ENCODE data around the gene TAF5L. TPM values are rescaled to one million over a fixed set of nuclear protein-coding genes. Genes with fewer than 3 reads are reported as not detected.

Gene TAF5L
- total RNA-seq, 2 experiments from 2014 or later = 30.3 to 32.9 TPM

DNA sequence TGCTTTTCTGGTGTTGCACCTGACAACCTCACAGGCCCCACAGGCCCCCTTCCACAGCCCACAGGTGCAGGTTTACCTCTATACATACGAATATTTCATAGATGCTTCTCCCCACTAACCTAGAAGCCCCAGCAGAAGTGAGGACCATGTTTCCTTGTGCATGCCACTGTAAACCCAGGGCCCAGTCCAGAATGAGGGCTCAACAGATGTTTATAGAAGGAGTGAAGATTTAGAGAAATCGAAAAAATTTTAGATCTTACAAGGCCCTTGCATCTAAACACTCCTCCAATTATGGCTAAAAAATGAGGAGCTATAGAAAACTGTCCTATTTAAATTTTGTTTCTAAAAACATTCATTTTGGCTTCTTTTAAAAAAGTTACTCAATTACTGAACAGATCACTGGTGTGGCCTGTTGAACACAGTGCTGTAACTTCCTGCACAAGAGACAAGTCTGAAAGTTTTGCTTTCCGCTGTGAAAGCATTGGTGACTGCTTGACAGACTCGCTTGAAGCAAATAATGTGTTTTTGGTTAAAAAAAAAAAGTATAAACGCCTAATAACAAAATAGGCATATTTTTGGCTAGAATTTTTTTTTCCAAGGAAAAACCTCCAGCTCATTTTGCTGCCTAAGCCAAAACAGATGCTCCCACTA lies 68.6 kb downstream of the TAF5L start:
- Histone ChIP-seq H3K4me3 (ENCODE audit: low read depth, low read length, poor library complexity, severe bottlenecking) (peak overlapping the region; percentile 79), H3K9me2 (ENCODE audit: insufficient read depth, low read length) (no peaks in the 10 kb centered on the region), H3K4me1 (ENCODE audit: insufficient read depth, low read length, poor library complexity, severe bottlenecking) (peaks cover 17% of the 10 kb centered on the region), H3K4me2 (ENCODE audit: low read length) (peak overlapping the region; percentile 78), H2AFZ (ENCODE audit: low read length) (peak overlapping the region; percentile 48; the same call in 1 of the 2 replicates), H3K36me3 (ENCODE audit: insufficient read depth, low read length) (no peaks in the 10 kb centered on the region), H3K79me2 (ENCODE audit: insufficient read depth, low read depth, low read length) (peaks cover 17% of the 10 kb centered on the region; the same call in 1 of the 2 replicates), H4K20me1 (ENCODE audit: insufficient read depth, low read length) (no peaks in the 10 kb centered on the region), H3K27ac (ENCODE audit: low read depth, low read length, poor library complexity, severe bottlenecking) (peak overlapping the region; percentile 44), H3K9me3 (ENCODE audit: low read length) (no peaks in the 10 kb centered on the region)
- intact Hi-C loops (cut with micrococcal nuclease; ENCODE audit: unreplicated experiment) = loop anchor here (5.0 kb wide), 1 partner anchor 1865 kb away; the partner anchor contains the start of gene EGLN1
- peak; percentile 56 for DNase-seq (ENCODE audit: low spot score)
- POLR2A ChIA-PET = interaction anchor here (0.5 to 2.6 kb wide), 5 partner anchors 49 to 553 kb away, joined by 3 to 17 read pairs (median 3); partner anchors contain the start of gene NUP133
- no peak for TF ChIP-seq EZH2phosphoT487 (IDR thresholded peaks at IDR 0.05; ENCODE audit: borderline replicate concordance, low read depth, low read length)
- TF ChIP-seq, protein P1, sequence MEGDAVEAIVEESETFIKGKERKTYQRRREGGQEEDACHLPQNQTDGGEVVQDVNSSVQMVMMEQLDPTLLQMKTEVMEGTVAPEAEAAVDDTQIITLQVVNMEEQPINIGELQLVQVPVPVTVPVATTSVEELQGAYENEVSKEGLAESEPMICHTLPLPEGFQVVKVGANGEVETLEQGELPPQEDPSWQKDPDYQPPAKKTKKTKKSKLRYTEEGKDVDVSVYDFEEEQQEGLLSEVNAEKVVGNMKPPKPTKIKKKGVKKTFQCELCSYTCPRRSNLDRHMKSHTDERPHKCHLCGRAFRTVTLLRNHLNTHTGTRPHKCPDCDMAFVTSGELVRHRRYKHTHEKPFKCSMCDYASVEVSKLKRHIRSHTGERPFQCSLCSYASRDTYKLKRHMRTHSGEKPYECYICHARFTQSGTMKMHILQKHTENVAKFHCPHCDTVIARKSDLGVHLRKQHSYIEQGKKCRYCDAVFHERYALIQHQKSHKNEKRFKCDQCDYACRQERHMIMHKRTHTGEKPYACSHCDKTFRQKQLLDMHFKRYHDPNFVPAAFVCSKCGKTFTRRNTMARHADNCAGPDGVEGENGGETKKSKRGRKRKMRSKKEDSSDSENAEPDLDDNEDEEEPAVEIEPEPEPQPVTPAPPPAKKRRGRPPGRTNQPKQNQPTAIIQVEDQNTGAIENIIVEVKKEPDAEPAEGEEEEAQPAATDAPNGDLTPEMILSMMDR (conservative IDR thresholded peaks at IDR 0.05; ENCODE audit: low read length) = no peak
- no TSS peak for BruUV-seq (replicated peaks)
- CTCF ChIA-PET (ENCODE audit: unreplicated experiment) = interaction anchor here (0.7 to 1.0 kb wide), 2 partner anchors 11 to 67 kb away, joined by 3 read pairs; no protein-coding TSS in a partner anchor

DNA sequence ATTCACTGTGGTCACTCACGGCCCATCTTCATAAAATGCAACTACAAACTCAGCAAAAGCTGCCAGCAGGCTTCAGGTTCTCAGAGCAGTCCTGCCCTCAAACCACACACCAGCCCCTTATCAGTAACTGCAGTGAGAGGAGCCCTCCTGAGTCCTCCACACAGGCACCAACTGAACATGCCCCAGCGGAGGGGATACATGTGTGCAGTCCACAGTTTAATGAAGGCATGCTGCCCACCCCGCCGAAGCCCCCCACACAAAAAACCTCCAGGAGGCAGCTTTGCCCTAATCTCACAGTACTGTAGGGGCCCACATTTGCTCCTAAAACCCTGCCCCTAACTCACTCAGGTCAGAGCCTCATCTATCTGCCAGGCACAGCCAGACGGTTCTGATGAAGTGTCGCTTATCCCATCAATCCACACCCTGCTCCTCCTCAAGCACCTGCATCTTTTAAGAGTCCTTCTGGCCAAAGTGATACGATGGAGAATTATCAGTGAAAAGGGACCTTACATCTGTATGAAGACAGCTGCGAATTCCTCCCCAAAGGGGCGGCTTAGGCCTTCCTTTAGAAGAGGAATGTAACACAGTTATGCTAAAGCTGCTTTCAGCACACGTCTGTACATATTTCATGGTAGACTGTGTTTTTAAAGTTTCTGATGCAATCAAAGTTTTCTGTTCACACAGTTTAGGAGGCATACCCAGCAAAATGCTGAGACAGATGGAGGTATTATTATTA lies 70.9 kb downstream of the TAF5L start:
- intact Hi-C loops (cut with micrococcal nuclease; ENCODE audit: unreplicated experiment) = loop anchor here (5.0 kb wide), 1 partner anchor 1867 kb away; the partner anchor contains the start of gene EGLN1
- peaks cover 17% of the 10 kb centered on the region; the same call in 1 of the 2 replicates for H3K79me2 ChIP-seq (ENCODE audit: insufficient read depth, low read depth, low read length)
- POLR2A ChIA-PET = interaction anchor here (0.6 to 0.9 kb wide), 4 partner anchors 11 to 1415 kb away, joined by 3 to 5 read pairs (median 4); no protein-coding TSS in a partner anchor
- H3K9me3 ChIP-seq (ENCODE audit: low read length) = no peaks in the 10 kb centered on the region
- no peak overlapping the region for H3K4me3 ChIP-seq (ENCODE audit: low read depth, low read length, poor library complexity, severe bottlenecking)
- no peak overlapping the region for H3K4me2 ChIP-seq (ENCODE audit: low read length)
- peaks cover 17% of the 10 kb centered on the region for H3K4me1 ChIP-seq (ENCODE audit: insufficient read depth, low read length, poor library complexity, severe bottlenecking)
- H3K36me3 ChIP-seq (ENCODE audit: insufficient read depth, low read length) = no peaks in the 10 kb centered on the region
- BruUV-seq (replicated peaks) = no TSS peak
- no peaks in the 10 kb centered on the region for H4K20me1 ChIP-seq (ENCODE audit: insufficient read depth, low read length)
- TF ChIP-seq, protein P1 (conservative IDR thresholded peaks at IDR 0.05; ENCODE audit: low read length) = no peak
- TF ChIP-seq EZH2phosphoT487 (IDR thresholded peaks at IDR 0.05; ENCODE audit: borderline replicate concordance, low read depth, low read length) = no peak
- no peak for DNase-seq (ENCODE audit: low spot score)
- no peak overlapping the region for H3K27ac ChIP-seq (ENCODE audit: low read depth, low read length, poor library complexity, severe bottlenecking)
- no peak overlapping the region for H2AFZ ChIP-seq (ENCODE audit: low read length)
- CTCF ChIA-PET (ENCODE audit: unreplicated experiment) = no interaction called here
- no peaks in the 10 kb centered on the region for H3K9me2 ChIP-seq (ENCODE audit: insufficient read depth, low read length)
